Adrenal gland (tissue), 12 donors: ENCODE data around the gene RPP25. TPM values are rescaled to one million over a fixed set of nuclear protein-coding genes. Genes with fewer than 3 reads are reported as not detected.
A peak's percentile ranks its signal among the peaks of the same experiment; 100 is the strongest.

Source experiments
- DNase-seq, 7 donors: peaks; one replicate each; pipeline ENCODE4 v3.0.0-alpha.2; 2019 to 2020
- H3K27ac ChIP-seq, 5 donors: fragments of 200-600 bp; sonication (generic) in 4 of 5; 1 replicate in 3 of 5; 2 replicates in 2 of 5; pipeline versions ENCODE4 v1.5.1 to v1.8.0; 2016 to 2020; ENCODE audit warnings: mild to moderate bottlenecking in 1 of 5
- H3K27me3 ChIP-seq: fragments of 200-600 bp; 2 replicates; pipeline ENCODE4 v1.8.0; 2021
- H3K36me3 ChIP-seq, 2 donors: fragments of 200-600 bp; replicated peaks in 1 of 2; 1 replicate in 1 of 2; 2 replicates in 1 of 2; pipeline versions ENCODE4 v1.5.1 to v1.8.0; 2018 to 2022
- H3K4me1 ChIP-seq, 2 donors: fragments of 200-600 bp; replicated peaks in 1 of 2; 1 replicate in 1 of 2; 2 replicates in 1 of 2; pipeline versions ENCODE4 v1.5.1 to v1.8.0; 2018 to 2021
- H3K4me3 ChIP-seq, 4 donors: fragments of 200-600 bp; sonication (generic) in 3 of 4; one replicate each; pipeline ENCODE4 v1.5.1; 2016 to 2018
- H3K9me3 ChIP-seq, 3 donors: fragments of 200-600 bp; sonication (generic) in 1 of 3; replicated peaks in 1 of 3; 1 replicate in 2 of 3; 2 replicates in 1 of 3; pipeline versions ENCODE4 v1.5.1 to v1.8.0; 2016 to 2021
- POLR2A ChIP-seq, 2 donors: fragments of 450-650 bp; IDR thresholded peaks; one replicate each; pipeline ENCODE4 v1.6.1; 2017; ENCODE audit warnings: antibody characterized with exemption in 2 of 2, mild to moderate bottlenecking in 2 of 2, moderate library complexity in 1 of 2
- WGBS, 4 donors: extraction: QIAGEN DNeasy Blood & Tissue Kit in 2 of 4; methylation state at CpG; one replicate each; pipeline versions ENCODE4 v1.1.5 to v1.1.7; 2013 to 2017; 5-methylcytosine and 5-hydroxymethylcytosine counted together
- intact Hi-C, 2 donors: fragments of 100-400 bp; cut with DNase I; formaldehyde crosslinking; loops; one replicate each; pipeline versions ENCODE4 v1.14.1 to v1.15.0; 2022 to 2023
- polyA plus RNA-seq, 3 donors: library from polyadenylated mRNA; stranded (reverse); fragments of 200-250 nt in 2 of 3; fragments of 350-450 nt in 1 of 3; fragmentation: Illumina TruSeq in 1 of 3; extraction: RNeasy Lipid Tissue Mini Kit (QIAGEN cat#74804) in 1 of 3; gene quantifications; one replicate each; pipeline ENCODE4 v1.2.3, GENCODE V29; 2013 to 2014
- total RNA-seq, 9 donors: library from RNA; depleted of rRNA in 4 of 9; stranded (reverse); fragments of >200 nt in 4 of 9; fragments of 120-200 nt in 1 of 9; fragmentation: NEBNext Ultra II Directional in 1 of 9; extraction: Animal tissue kit (Norgen Biotek cat#: 25700) in 1 of 9; gene quantifications; one replicate each; pipeline versions ENCODE4 v1.1.0 to v1.2.4, GENCODE V29; 2013 to 2023
- TF ChIP-seq, protein P1 (sequence below), 6 experiments: fragments of 450-650 bp in 4 of 6; fragments of 200-600 bp in 2 of 6; sonication (generic) in 1 of 6; IDR thresholded peaks; 1 replicate in 5 of 6; 2 replicates in 1 of 6; pipeline versions ENCODE4 v1.5.1 to v1.8.0; 2016 to 2021; ENCODE audit warnings: antibody characterized with exemption in 6 of 6, mild to moderate bottlenecking in 2 of 6, moderate library complexity in 1 of 6
- donor health status: healthy with polysubstance abuse.
- donor health status: Bipolar disorder and iron deficiency.
- donor health status: DM: yes; HTN: yes; CAD: no.
- donor health status: DM: no; HTN: no; CAD: no.
- donor health status: DM: no; HTN: no; CAD: no.
- donor health status: DM: yes; HTN: yes; CAD: no.

Gene RPP25
- total and polyA plus RNA-seq, 12 donors, result 12.1 to 46.2 (median 24.1) TPM

DNA sequence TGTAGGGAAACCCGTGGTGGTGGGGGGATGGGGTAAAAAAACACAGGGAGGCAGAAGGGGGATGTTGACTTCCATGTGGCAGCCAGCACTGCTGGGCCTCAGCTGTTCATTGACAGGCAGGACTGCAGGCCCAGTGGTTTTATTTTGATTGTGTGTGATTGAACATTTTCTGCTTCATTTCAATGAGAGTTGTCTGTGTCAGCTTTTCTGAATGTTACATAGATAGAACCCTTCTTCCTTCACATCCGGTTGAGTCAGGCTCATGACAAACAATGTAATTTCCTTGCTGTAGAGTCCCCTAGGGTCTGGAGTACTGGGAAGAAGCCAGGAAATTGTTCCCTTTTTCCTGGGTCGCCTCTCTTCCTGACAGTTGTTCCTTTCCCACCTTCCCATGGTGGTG, 8.2 kb upstream of the RPP25 start:
- intact Hi-C loops, result no loop called here
- DNase-seq, result no peak

DNA sequence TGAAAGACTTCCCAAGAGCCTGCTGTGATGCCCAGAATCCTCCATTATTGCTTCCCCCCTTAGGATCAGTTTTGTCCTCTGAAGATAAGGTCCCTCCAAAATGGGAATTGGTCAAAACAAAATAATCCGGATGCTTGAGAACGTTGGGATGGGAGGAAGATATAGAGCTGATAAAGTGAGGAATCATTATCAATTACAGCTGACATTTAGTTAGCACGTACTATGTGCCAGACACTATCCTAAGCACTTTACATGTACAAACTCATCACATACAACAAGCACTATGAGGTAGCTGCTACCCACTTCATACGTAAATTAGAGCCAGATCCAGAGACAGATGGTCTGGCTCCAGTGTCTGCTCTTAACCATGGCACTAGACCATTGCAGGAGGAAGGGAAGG, 6.6 kb upstream of the RPP25 start:
- TF ChIP-seq POLR2A (IDR thresholded peaks at IDR 0.05), result no peak
- TF ChIP-seq, protein P1, sequence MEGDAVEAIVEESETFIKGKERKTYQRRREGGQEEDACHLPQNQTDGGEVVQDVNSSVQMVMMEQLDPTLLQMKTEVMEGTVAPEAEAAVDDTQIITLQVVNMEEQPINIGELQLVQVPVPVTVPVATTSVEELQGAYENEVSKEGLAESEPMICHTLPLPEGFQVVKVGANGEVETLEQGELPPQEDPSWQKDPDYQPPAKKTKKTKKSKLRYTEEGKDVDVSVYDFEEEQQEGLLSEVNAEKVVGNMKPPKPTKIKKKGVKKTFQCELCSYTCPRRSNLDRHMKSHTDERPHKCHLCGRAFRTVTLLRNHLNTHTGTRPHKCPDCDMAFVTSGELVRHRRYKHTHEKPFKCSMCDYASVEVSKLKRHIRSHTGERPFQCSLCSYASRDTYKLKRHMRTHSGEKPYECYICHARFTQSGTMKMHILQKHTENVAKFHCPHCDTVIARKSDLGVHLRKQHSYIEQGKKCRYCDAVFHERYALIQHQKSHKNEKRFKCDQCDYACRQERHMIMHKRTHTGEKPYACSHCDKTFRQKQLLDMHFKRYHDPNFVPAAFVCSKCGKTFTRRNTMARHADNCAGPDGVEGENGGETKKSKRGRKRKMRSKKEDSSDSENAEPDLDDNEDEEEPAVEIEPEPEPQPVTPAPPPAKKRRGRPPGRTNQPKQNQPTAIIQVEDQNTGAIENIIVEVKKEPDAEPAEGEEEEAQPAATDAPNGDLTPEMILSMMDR (IDR thresholded peaks at IDR 0.05), result no peak
- Histone ChIP-seq H3K27ac (no peak overlapping the region), H3K27me3 (no peaks in the 10 kb centered on the region), H3K4me1 (peaks cover 0 to 15% of the 10 kb centered on the region in 2 donors), H3K36me3 (no peaks in the 10 kb centered on the region), H3K4me3 (no peak overlapping the region), H3K9me3 (no peaks in the 10 kb centered on the region)
- no peak for DNase-seq
- intact Hi-C loops, result no loop called here
- 72 to 95% (median 88%) methylated on average over 4 of the region's 4 CpGs for WGBS, 4 donors

More for the DNA sequence above, 8.2 kb upstream of the RPP25 start:
- H3K9me3 ChIP-seq, result no peaks in the 10 kb centered on the region
- WGBS, 4 donors, result 27 to 40% (median 31%) methylated on average over 3 of the region's 3 CpGs
- H3K27ac ChIP-seq, result peak overlapping the region in 1 of 5 donors; percentile 38
- no peak overlapping the region for H3K4me3 ChIP-seq
- H3K27me3 ChIP-seq, result no peaks in the 10 kb centered on the region
- H3K36me3 ChIP-seq, result no peaks in the 10 kb centered on the region
- no peak for TF ChIP-seq POLR2A (IDR thresholded peaks at IDR 0.05)
- TF ChIP-seq, protein P1 (IDR thresholded peaks at IDR 0.05), result no peak
- H3K4me1 ChIP-seq, result peaks cover 0 to 4% of the 10 kb centered on the region in 2 donors

DNA sequence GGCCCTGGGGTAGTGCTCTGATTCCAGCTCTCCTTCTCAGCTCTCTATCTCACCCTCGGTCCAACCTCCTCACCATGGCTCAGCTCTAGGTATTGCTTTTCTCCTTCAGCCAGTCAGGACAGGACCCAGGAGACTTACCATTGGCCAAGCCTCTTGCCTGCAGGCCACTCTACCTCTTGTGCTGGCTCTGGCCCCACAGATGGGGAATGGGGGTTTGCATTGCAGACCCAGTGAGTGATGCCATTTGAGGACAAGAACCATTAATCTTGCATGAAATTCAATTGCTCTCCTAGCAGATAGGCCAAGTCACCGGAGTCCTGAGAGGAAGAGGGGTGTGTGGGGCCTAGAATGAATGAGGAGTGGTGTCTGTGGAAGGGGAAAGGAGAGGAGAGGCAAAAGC, 6.1 kb upstream of the RPP25 start:
- intact Hi-C loops, result no loop called here
- no peaks in the 10 kb centered on the region for H3K27me3 ChIP-seq
- peaks cover 0 to 20% of the 10 kb centered on the region in 2 donors for H3K4me1 ChIP-seq
- TF ChIP-seq, protein P1 (IDR thresholded peaks at IDR 0.05), result no peak
- TF ChIP-seq POLR2A (IDR thresholded peaks at IDR 0.05), result no peak
- H3K4me3 ChIP-seq, result no peak overlapping the region
- no peak for DNase-seq
- no peaks in the 10 kb centered on the region for H3K36me3 ChIP-seq
- H3K27ac ChIP-seq, result no peak overlapping the region
- H3K9me3 ChIP-seq, result no peaks in the 10 kb centered on the region
- WGBS, 4 donors, result 60 to 86% (median 79%) methylated on average over 2 of the region's 2 CpGs

DNA sequence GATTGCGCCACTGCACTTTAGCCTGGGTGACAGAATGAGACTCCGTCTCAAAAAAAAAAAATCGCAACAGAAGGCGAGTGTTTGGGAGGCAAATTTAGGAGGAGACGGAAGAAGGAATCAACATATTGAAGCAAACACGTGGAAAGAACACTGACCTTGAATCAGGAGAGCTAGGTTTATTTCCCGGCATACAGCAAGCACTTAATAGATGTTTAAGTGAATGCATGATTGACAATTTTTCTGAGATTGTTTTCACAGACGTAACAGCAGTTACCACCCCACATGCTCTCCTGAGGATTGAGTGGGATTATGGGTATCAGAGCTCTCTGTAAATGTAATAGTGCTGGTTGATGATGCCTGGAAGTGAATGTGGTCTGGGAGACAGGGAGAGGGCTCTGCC, 5.6 kb upstream of the RPP25 start:
- peaks cover 0 to 25% of the 10 kb centered on the region in 2 donors for H3K4me1 ChIP-seq
- no peak overlapping the region for H3K27ac ChIP-seq
- H3K36me3 ChIP-seq, result no peaks in the 10 kb centered on the region
- no peak overlapping the region for H3K4me3 ChIP-seq
- intact Hi-C loops, result no loop called here
- H3K9me3 ChIP-seq, result no peaks in the 10 kb centered on the region
- H3K27me3 ChIP-seq, result no peaks in the 10 kb centered on the region
- WGBS, 4 donors, result 85 to 92% (median 89%) methylated on average over 8 of the region's 8 CpGs
- DNase-seq, result no peak
- no peak for TF ChIP-seq POLR2A (IDR thresholded peaks at IDR 0.05)
- TF ChIP-seq, protein P1 (IDR thresholded peaks at IDR 0.05), result no peak
